Natural killer cell (primary cell): ENCODE measurements around the gene RNF227. TPM values are rescaled to one million over a fixed set of nuclear protein-coding genes. Genes with fewer than 3 reads are reported as not detected.
A peak's percentile ranks its signal among the peaks of the same experiment; 100 is the strongest.

Experiments
- ATAC-seq, 3 donors: fragments of 150-1000 bp in 2 of 3; fragments of 200-7000 bp in 1 of 3; cut with Tn5 transposase; 1 replicate in 1 of 3; 2 replicates in 2 of 3; pipeline ENCODE4 v1.10.0; 2021; ENCODE audit warnings: mild to moderate bottlenecking in 2 of 3, moderate library complexity in 2 of 3
- DNase-seq, 2 donors: peaks; one replicate each; pipeline versions ENCODE4 v3.0.0 to v3.0.0-alpha.2; 2013 to 2021; ENCODE audit warnings: mixed read lengths in 1 of 2
- H3K27ac ChIP-seq: one replicate; pipeline ENCODE4 v1.5.1; 2013; ENCODE audit warnings: mild to moderate bottlenecking, low read length
- H3K27me3 ChIP-seq: one replicate; pipeline ENCODE4 v1.6.1; 2013; ENCODE audit warnings: low read length; ENCODE audit not compliant: control insufficient read depth, insufficient read depth
- H3K36me3 ChIP-seq: one replicate; pipeline ENCODE4 v1.6.1; 2013; ENCODE audit warnings: low read length; ENCODE audit not compliant: control insufficient read depth, insufficient read depth
- H3K4me1 ChIP-seq: one replicate; pipeline ENCODE4 v1.6.1; 2013; ENCODE audit warnings: low read length; ENCODE audit not compliant: control insufficient read depth, insufficient read depth
- H3K4me3 ChIP-seq: one replicate; pipeline ENCODE4 v1.5.1; 2013; ENCODE audit warnings: low read length
- H3K9me3 ChIP-seq: one replicate; pipeline ENCODE4 v1.6.1; 2013; ENCODE audit warnings: low read length; ENCODE audit not compliant: control insufficient read depth, insufficient read depth
- H3K27ac Mint-ChIP-seq, 2 donors: one replicate each; pipeline ENCODE4 v1.8.0; 2022; ENCODE audit warnings: mild to moderate bottlenecking in 2 of 2, mixed read lengths in 2 of 2, moderate library complexity in 1 of 2
- H3K27me3 Mint-ChIP-seq, 2 donors: one replicate each; pipeline ENCODE4 v1.8.0; 2022; ENCODE audit warnings: low read depth in 2 of 2, mixed read lengths in 2 of 2
- H3K36me3 Mint-ChIP-seq: one replicate; pipeline ENCODE4 v1.8.0; 2022; ENCODE audit warnings: mixed read lengths
- H3K4me1 Mint-ChIP-seq, 2 donors: one replicate each; pipeline ENCODE4 v1.8.0; 2022; ENCODE audit warnings: mixed read lengths in 2 of 2
- H3K4me3 Mint-ChIP-seq: one replicate; pipeline ENCODE4 v1.8.0; 2022; ENCODE audit warnings: mild to moderate bottlenecking, moderate library complexity, mixed read lengths
- H3K9me3 Mint-ChIP-seq, 2 donors: one replicate each; pipeline ENCODE4 v1.8.0; 2022; ENCODE audit warnings: mixed read lengths in 2 of 2
- WGBS: methylation state at CpG from one replicate; pipeline ENCODE4 v1.1.7; 2013; ENCODE audit warnings: missing lambda C conversion rate; ENCODE audit not compliant: insufficient coverage; 5-methylcytosine and 5-hydroxymethylcytosine counted together
- intact Hi-C: fragments of 100-400 bp; cut with micrococcal nuclease; formaldehyde crosslinking; loops from one replicate; pipeline ENCODE4 v1.14.2; 2022
- total RNA-seq, 4 donors: library from RNA; stranded (reverse); fragments of 120-200 nt in 1 of 4; gene quantifications; one replicate each; pipeline versions ENCODE4 v1.2.3 to v1.2.4, GENCODE V29; 2013 to 2022
- TF ChIP-seq, protein P1 (sequence below): fragments of 200-600 bp; IDR thresholded peaks from one replicate; pipeline ENCODE4 v1.8.0; 2022; ENCODE audit warnings: antibody characterized with exemption

The RNF227 gene
- total RNA-seq, 3 donors from 2014 or later (not counting 1 experiment from before 2014, with no cell fraction given), result 3.6 to 5.9 (median 4.7) TPM

- WGBS, result under 1% methylated on average over 25 of the region's 30 CpGs
- peak in 1 of 3 donors; percentile 3 for ATAC-seq
Measured at GRCh38 chr17:7886227-7887037, 29.7 kb downstream of the RNF227 start.

GRCh38 chr17:7885367-7886226, 30.5 kb downstream of the RNF227 start:
- H3K9me3 ChIP-seq, result no peaks in the 10 kb centered on the region
- ATAC-seq (peak; percentile 21 to 39 (median 32)), DNase-seq (peak; percentile 62 to 68)
- H3K36me3 Mint-ChIP-seq, result no peaks in the 10 kb centered on the region
- peaks cover 46% of the 10 kb centered on the region for H3K4me1 ChIP-seq
- peaks cover 22% of the 10 kb centered on the region for H3K36me3 ChIP-seq
- no peaks in the 10 kb centered on the region for H3K27me3 Mint-ChIP-seq
- H3K27me3 ChIP-seq, result no peaks in the 10 kb centered on the region
- H3K4me1 Mint-ChIP-seq, result no peaks in the 10 kb centered on the region
- intact Hi-C loops, result loop anchor here (2.0 to 5.0 kb wide), 3 partner anchors 43 to 51 kb away; partner anchors contain the start of genes CNTROB, KDM6B and TRAPPC1
- TF ChIP-seq, protein P1, sequence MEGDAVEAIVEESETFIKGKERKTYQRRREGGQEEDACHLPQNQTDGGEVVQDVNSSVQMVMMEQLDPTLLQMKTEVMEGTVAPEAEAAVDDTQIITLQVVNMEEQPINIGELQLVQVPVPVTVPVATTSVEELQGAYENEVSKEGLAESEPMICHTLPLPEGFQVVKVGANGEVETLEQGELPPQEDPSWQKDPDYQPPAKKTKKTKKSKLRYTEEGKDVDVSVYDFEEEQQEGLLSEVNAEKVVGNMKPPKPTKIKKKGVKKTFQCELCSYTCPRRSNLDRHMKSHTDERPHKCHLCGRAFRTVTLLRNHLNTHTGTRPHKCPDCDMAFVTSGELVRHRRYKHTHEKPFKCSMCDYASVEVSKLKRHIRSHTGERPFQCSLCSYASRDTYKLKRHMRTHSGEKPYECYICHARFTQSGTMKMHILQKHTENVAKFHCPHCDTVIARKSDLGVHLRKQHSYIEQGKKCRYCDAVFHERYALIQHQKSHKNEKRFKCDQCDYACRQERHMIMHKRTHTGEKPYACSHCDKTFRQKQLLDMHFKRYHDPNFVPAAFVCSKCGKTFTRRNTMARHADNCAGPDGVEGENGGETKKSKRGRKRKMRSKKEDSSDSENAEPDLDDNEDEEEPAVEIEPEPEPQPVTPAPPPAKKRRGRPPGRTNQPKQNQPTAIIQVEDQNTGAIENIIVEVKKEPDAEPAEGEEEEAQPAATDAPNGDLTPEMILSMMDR, result no peak
- peak overlapping the region; percentile 82 for H3K27ac ChIP-seq
- no peak overlapping the region for H3K27ac Mint-ChIP-seq
- WGBS, result under 1% methylated on average over 64 of the region's 64 CpGs
- no peaks in the 10 kb centered on the region for H3K9me3 Mint-ChIP-seq
- H3K4me3 Mint-ChIP-seq, result peak overlapping the region; percentile 50
- peak overlapping the region; percentile 71 for H3K4me3 ChIP-seq

More at GRCh38 chr17:7886227-7887037, 29.7 kb downstream of the RNF227 start:
- Histone ChIP-seq H3K4me1 (peaks cover 46% of the 10 kb centered on the region), H3K4me3 (peak overlapping the region; percentile 71), H3K36me3 (peaks cover 26% of the 10 kb centered on the region), H3K27ac (peak overlapping the region; percentile 82), H3K9me3 (no peaks in the 10 kb centered on the region), H3K27me3 (no peaks in the 10 kb centered on the region)
- H3K9me3 Mint-ChIP-seq, result no peaks in the 10 kb centered on the region
- no peaks in the 10 kb centered on the region for H3K36me3 Mint-ChIP-seq
- H3K4me1 Mint-ChIP-seq, result no peaks in the 10 kb centered on the region
- intact Hi-C loops, result loop anchor here (1.0 to 5.0 kb wide), 4 partner anchors 29 to 52 kb away; partner anchors contain the start of genes CNTROB, KDM6B, NAA38 and TRAPPC1
- peak; percentile 44 to 77 for DNase-seq
- H3K27me3 Mint-ChIP-seq, result no peaks in the 10 kb centered on the region
- TF ChIP-seq, protein P1, result no peak
- H3K4me3 Mint-ChIP-seq, result no peak overlapping the region
- no peak overlapping the region for H3K27ac Mint-ChIP-seq

DNA sequence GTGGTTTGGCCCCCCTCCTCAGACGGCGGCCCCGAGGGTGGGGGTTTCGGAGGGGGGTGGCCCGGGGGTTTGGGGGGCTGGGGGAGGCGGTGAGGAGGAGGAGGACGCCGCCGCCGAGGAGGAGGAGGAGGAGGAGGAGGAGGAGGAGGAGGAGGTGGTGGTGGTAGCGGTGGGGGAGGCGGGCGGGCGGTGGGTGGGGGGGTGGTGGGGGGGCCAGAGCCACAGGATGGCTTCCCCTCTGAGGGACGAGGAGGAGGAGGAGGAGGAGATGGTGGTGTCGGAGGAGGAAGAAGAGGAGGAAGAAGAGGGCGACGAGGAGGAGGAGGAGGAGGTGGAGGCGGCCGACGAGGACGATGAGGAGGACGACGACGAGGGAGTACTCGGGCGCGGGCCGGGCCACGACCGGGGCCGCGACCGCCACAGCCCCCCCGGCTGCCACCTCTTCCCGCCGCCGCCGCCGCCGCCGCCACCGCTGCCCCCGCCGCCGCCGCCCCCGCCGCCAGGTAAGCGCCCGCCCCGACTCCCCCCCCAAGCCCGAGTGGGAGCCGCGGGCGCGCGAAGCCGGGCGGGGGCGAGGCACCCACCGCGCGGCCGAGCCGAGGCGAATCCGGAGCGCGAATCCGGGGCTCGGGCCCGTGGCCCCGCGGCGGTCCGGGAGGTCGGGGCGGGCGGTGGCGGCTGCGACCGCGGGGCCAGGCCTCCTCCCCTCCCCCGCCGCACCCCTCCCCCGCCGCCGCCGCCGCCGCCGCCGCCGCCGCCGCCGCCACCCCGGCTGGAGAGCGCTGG, 31.3 kb downstream of the RNF227 start:
- H3K27ac ChIP-seq, result peak overlapping the region; percentile 82
- peak overlapping the region; percentile 71 for H3K4me3 ChIP-seq
- no peaks in the 10 kb centered on the region for H3K4me1 Mint-ChIP-seq
- TF ChIP-seq, protein P1, result no peak
- H3K27ac Mint-ChIP-seq, result peak overlapping the region in 1 of 2 donors; percentile 76
- peak overlapping the region; percentile 80 for H3K4me3 Mint-ChIP-seq
- ATAC-seq (peak; percentile 0 to 6 (median 2)), DNase-seq (peak; percentile 58 to 64)
- H3K36me3 Mint-ChIP-seq, result no peaks in the 10 kb centered on the region
- no peaks in the 10 kb centered on the region for H3K27me3 Mint-ChIP-seq
- H3K36me3 ChIP-seq, result peaks cover 21% of the 10 kb centered on the region
- H3K27me3 ChIP-seq, result no peaks in the 10 kb centered on the region
- intact Hi-C loops, result loop anchor here (5.0 kb wide), 1 partner anchor 48 kb away; the partner anchor contains the start of genes CNTROB and TRAPPC1
- no peaks in the 10 kb centered on the region for H3K9me3 Mint-ChIP-seq
- 3% methylated on average over 72 of the region's 100 CpGs for WGBS
- H3K9me3 ChIP-seq, result no peaks in the 10 kb centered on the region
- H3K4me1 ChIP-seq, result peaks cover 46% of the 10 kb centered on the region
